ENCODE measurements around the gene MAP3K10. TPM values are rescaled to one million over a fixed set of nuclear protein-coding genes. Genes with fewer than 3 reads are reported as not detected.
A peak's percentile ranks its signal among the peaks of the same experiment; 100 is the strongest.

The MAP3K10 gene
- total RNA-seq, 2 donors from 2014 or later: 35.2 to 39.3 TPM

DNA sequence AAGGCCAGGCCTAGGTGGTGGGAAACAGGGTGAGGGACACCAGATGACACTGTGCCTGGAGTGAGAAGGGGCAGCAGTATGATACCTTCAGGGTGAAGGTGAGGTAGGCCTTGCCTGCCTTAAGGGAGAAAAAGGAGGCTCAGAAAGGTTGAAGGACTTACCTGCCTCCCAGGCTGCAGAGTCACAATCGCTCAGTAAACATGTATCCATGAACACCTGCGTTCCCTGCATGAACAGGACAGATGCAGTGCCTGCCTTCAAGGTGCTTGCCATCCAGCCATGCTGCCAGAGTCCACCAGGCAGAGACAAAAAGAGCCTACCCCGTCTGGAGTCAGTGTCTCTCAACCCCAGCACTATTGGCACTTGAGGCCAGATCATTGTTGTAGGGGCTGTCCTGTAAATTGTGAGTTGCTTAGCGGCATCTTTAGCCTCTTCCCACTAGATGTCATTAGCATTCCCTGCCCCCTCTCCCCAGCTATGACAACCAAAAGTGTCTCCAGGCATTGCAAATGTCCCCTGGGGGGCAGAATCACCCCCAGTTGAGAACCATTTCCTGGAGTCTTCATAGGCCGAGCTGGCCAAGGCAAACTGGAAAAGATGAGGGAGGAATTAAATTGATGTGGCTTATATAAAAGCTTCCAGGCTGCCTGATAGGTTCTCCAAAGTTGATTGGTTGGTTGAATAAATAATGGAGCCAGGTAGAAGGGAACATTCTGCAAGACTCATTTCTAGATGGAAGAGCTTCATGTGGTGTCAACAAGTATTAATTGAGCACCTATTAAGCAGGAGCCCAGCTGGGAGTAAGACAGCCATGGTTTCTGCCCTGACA lies 1.7 kb downstream of the MAP3K10 start:
- WGBS, 2 experiments (ENCODE audit: insufficient coverage in 1 of 2, insufficient read length in 1 of 2): 72 to 75% methylated on average over 4 to 5 of the region's 5 CpGs
- DNase-seq: peak; percentile 57
- no peaks in the 10 kb centered on the region for H3K4me1 Mint-ChIP-seq

DNA sequence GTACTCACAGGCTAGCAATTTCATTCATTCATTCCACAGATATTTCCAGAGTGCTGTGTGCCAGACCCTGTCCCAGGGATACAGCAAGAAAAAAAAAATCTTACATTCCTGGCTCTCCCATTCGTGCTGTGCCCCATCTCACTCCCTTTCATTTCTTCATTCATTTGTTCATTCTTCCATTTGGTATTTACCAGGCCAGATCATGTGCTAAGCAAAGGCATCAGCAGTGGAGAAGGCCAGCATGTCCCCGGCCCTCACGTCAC lies 2.3 kb downstream of the MAP3K10 start:
- Histone ChIP-seq H3K4me1 (ENCODE audit: control insufficient read depth, insufficient read depth, low read length) (no peaks in the 10 kb centered on the region), H3K36me3 (ENCODE audit: control insufficient read depth, insufficient read depth, low read length) (no peaks in the 10 kb centered on the region), H3K4me3 (ENCODE audit: low read length) (no peak overlapping the region), H3K27me3 (ENCODE audit: control insufficient read depth, insufficient read depth, low read length, poor library complexity, severe bottlenecking) (peaks cover 4% of the 10 kb centered on the region), H3K9ac (ENCODE audit: extremely low read depth, low read length, poor library complexity, severe bottlenecking) (no peak overlapping the region), H3K9me3 (ENCODE audit: control insufficient read depth, low read length) (no peaks in the 10 kb centered on the region), H3K27ac (ENCODE audit: low read depth, low read length) (no peak overlapping the region)
- Mint-ChIP-seq H3K36me3 (ENCODE audit: low read depth) (peaks cover 6% of the 10 kb centered on the region), H3K27me3 (ENCODE audit: insufficient read depth) (peaks cover 4% of the 10 kb centered on the region), H3K4me3 (no peak overlapping the region), H3K27ac (no peak overlapping the region), H3K9me3 (no peaks in the 10 kb centered on the region), H3K4me1 (no peaks in the 10 kb centered on the region)
- WGBS, 2 experiments (ENCODE audit: insufficient coverage in 1 of 2, insufficient read length in 1 of 2): 93 to 95% methylated on average over 3 of the region's 3 CpGs
- DNase-seq: no peak
- TF ChIP-seq, protein P1, sequence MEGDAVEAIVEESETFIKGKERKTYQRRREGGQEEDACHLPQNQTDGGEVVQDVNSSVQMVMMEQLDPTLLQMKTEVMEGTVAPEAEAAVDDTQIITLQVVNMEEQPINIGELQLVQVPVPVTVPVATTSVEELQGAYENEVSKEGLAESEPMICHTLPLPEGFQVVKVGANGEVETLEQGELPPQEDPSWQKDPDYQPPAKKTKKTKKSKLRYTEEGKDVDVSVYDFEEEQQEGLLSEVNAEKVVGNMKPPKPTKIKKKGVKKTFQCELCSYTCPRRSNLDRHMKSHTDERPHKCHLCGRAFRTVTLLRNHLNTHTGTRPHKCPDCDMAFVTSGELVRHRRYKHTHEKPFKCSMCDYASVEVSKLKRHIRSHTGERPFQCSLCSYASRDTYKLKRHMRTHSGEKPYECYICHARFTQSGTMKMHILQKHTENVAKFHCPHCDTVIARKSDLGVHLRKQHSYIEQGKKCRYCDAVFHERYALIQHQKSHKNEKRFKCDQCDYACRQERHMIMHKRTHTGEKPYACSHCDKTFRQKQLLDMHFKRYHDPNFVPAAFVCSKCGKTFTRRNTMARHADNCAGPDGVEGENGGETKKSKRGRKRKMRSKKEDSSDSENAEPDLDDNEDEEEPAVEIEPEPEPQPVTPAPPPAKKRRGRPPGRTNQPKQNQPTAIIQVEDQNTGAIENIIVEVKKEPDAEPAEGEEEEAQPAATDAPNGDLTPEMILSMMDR (conservative IDR thresholded peaks at IDR 0.05): no peak

More for the DNA sequence above, 1.7 kb downstream of the MAP3K10 start:
- TF ChIP-seq, protein P1 (conservative IDR thresholded peaks at IDR 0.05): no peak
- Histone ChIP-seq H3K9me3 (ENCODE audit: control insufficient read depth, low read length) (no peaks in the 10 kb centered on the region), H3K27ac (ENCODE audit: low read depth, low read length) (no peak overlapping the region), H3K36me3 (ENCODE audit: control insufficient read depth, insufficient read depth, low read length) (no peaks in the 10 kb centered on the region), H3K4me3 (ENCODE audit: low read length) (peak overlapping the region; percentile 64), H3K4me1 (ENCODE audit: control insufficient read depth, insufficient read depth, low read length) (no peaks in the 10 kb centered on the region), H3K9ac (ENCODE audit: extremely low read depth, low read length, poor library complexity, severe bottlenecking) (no peak overlapping the region), H3K27me3 (ENCODE audit: control insufficient read depth, insufficient read depth, low read length, poor library complexity, severe bottlenecking) (peaks cover 4% of the 10 kb centered on the region)
- peaks cover 3% of the 10 kb centered on the region for H3K36me3 Mint-ChIP-seq (ENCODE audit: low read depth)
- H3K27me3 Mint-ChIP-seq (ENCODE audit: insufficient read depth): peaks cover 4% of the 10 kb centered on the region
- no peak overlapping the region for H3K27ac Mint-ChIP-seq
- H3K4me3 Mint-ChIP-seq: peak overlapping the region; percentile 75
- no peaks in the 10 kb centered on the region for H3K9me3 Mint-ChIP-seq

DNA sequence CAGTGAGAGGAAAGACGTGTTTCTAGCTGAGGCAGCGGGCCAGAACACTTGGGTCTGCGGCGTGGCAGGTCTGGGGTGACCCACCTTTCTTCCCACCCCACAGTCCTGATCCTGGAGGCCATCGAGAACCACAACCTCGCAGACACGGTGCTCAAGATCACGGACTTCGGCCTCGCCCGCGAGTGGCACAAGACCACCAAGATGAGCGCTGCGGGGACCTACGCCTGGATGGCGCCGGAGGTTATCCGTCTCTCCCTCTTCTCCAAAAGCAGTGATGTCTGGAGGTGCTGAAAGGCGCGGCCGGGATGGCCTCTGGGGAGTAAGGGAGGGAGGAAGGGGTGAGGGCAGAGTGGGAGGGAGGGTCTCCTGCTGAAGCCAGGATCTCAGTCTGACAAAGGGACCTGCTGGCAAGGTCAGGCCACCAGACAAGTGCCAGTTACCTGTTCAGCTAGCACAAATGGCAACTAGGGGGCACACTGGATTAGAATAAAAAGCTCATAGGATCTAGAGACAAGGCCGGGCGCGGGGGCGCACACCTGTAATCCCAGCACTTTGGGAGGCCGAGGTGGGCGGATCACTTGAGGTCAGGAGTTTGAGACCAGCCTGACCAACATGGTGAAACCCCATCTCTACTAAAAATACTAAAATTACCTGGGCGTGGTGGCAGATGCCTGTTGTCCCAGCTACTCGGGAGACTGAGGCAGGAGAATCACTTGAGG lies 7.2 kb downstream of the MAP3K10 start:
- Histone ChIP-seq H3K4me3 (ENCODE audit: low read length) (no peak overlapping the region), H3K9me3 (ENCODE audit: control insufficient read depth, low read length) (no peaks in the 10 kb centered on the region), H3K36me3 (ENCODE audit: control insufficient read depth, insufficient read depth, low read length) (no peaks in the 10 kb centered on the region), H3K27ac (ENCODE audit: low read depth, low read length) (no peak overlapping the region), H3K9ac (ENCODE audit: extremely low read depth, low read length, poor library complexity, severe bottlenecking) (no peak overlapping the region), H3K27me3 (ENCODE audit: control insufficient read depth, insufficient read depth, low read length, poor library complexity, severe bottlenecking) (no peaks in the 10 kb centered on the region), H3K4me1 (ENCODE audit: control insufficient read depth, insufficient read depth, low read length) (no peaks in the 10 kb centered on the region)
- H3K9me3 Mint-ChIP-seq: no peaks in the 10 kb centered on the region
- H3K4me3 Mint-ChIP-seq: no peak overlapping the region
- H3K4me1 Mint-ChIP-seq: no peaks in the 10 kb centered on the region
- DNase-seq: no peak
- 95 to 96% methylated on average over 14 to 29 of the region's 29 CpGs for WGBS, 2 experiments (ENCODE audit: insufficient coverage in 1 of 2, insufficient read length in 1 of 2)
- TF ChIP-seq, protein P1 (conservative IDR thresholded peaks at IDR 0.05): no peak
- H3K27me3 Mint-ChIP-seq (ENCODE audit: insufficient read depth): no peaks in the 10 kb centered on the region
- peaks cover 25% of the 10 kb centered on the region for H3K36me3 Mint-ChIP-seq (ENCODE audit: low read depth)
- no peak overlapping the region for H3K27ac Mint-ChIP-seq
